GM12872 (cell line): Measurements from ENCODE around the gene MAT2A.

Source experiments
- TF ChIP-seq, protein P1 (sequence below): IDR thresholded peaks from 3 replicates; pipeline ENCODE4 v1.5.1; 2011; ENCODE audit warnings: low read depth, mild to moderate bottlenecking, low read length, moderate library complexity; ENCODE audit not compliant: insufficient read depth

MAT2A gene

GRCh38 chr2:85589982-85590791 lies 51.2 kb downstream of the MAT2A start:
- TF ChIP-seq, protein P1, sequence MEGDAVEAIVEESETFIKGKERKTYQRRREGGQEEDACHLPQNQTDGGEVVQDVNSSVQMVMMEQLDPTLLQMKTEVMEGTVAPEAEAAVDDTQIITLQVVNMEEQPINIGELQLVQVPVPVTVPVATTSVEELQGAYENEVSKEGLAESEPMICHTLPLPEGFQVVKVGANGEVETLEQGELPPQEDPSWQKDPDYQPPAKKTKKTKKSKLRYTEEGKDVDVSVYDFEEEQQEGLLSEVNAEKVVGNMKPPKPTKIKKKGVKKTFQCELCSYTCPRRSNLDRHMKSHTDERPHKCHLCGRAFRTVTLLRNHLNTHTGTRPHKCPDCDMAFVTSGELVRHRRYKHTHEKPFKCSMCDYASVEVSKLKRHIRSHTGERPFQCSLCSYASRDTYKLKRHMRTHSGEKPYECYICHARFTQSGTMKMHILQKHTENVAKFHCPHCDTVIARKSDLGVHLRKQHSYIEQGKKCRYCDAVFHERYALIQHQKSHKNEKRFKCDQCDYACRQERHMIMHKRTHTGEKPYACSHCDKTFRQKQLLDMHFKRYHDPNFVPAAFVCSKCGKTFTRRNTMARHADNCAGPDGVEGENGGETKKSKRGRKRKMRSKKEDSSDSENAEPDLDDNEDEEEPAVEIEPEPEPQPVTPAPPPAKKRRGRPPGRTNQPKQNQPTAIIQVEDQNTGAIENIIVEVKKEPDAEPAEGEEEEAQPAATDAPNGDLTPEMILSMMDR: no peak

GRCh38 chr2:85590950-85591349 lies 52.0 kb downstream of the MAT2A start:
- TF ChIP-seq, protein P1: no peak

- TF ChIP-seq, protein P1: no peak
These were observed 52.6 kb downstream of the MAT2A start for GRCh38 chr2:85591563-85591962.

DNA sequence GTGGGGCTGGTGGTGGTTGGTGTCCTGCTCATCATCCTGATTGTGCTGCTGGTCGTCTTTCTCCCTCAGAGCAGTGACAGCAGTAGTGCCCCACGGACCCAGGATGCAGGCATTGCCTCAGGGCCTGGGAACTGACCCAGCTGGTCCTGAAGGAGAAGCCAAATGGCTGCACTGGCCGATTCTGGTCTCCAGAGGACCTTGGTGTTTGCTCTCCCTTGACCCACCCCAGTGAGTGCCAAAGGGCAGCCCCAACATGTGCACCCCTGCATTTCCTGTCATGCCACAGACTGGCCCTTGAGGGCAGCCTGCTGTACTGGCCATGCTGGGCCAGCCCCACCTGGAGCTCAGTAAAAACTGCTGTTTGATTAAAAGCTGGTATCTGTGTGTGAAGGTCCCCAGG lies 54.1 kb downstream of the MAT2A start:
- TF ChIP-seq, protein P1: no peak
